ENCODE data around the gene RABEP2. TPM values are rescaled to one million over a fixed set of nuclear protein-coding genes. Genes with fewer than 3 reads are reported as not detected.
A peak's percentile ranks its signal among the peaks of the same experiment; 100 is the strongest.
"Not testable (repeated sequence)": the region's sequence is repeated elsewhere in the genome, so short reads cannot be mapped to it uniquely, and the experiment has no call there.

The RABEP2 gene
- total RNA-seq, 1 donor from 2014 or later, result 17.7 TPM

DNA sequence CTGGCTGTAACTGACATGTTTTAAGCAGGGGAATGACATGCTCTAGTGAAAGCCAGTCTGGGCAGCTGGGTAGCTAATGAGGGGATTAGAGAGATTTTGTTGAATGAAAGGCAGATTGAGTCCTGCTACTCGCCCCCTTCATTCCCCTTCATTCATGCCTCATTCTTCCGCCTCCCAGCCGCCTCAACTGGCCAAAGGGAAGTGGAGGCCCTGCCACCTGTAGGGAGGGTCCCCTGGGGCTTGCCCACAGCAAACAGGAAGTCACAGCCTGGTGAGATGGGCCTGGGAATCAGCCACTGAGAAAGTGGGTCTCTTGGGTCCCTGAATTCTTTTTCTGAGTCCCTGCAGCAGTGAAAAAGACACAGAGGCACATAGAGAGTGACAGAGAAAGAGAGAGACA is 5.6 kb upstream of the RABEP2 start:
- Histone ChIP-seq H3K4me3 (no peak overlapping the region), H3K9me3 (replicated peaks) (no peaks in the 10 kb centered on the region), H3K27ac (replicated peaks) (no peak overlapping the region), H3K36me3 (no peaks in the 10 kb centered on the region), H3K27me3 (ENCODE audit: low read depth) (no peaks in the 10 kb centered on the region), H3K4me1 (no peaks in the 10 kb centered on the region)
- no peak for DNase-seq
- TF ChIP-seq, protein P1, sequence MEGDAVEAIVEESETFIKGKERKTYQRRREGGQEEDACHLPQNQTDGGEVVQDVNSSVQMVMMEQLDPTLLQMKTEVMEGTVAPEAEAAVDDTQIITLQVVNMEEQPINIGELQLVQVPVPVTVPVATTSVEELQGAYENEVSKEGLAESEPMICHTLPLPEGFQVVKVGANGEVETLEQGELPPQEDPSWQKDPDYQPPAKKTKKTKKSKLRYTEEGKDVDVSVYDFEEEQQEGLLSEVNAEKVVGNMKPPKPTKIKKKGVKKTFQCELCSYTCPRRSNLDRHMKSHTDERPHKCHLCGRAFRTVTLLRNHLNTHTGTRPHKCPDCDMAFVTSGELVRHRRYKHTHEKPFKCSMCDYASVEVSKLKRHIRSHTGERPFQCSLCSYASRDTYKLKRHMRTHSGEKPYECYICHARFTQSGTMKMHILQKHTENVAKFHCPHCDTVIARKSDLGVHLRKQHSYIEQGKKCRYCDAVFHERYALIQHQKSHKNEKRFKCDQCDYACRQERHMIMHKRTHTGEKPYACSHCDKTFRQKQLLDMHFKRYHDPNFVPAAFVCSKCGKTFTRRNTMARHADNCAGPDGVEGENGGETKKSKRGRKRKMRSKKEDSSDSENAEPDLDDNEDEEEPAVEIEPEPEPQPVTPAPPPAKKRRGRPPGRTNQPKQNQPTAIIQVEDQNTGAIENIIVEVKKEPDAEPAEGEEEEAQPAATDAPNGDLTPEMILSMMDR (IDR thresholded peaks at IDR 0.05; ENCODE audit: borderline replicate concordance), result no peak
- intact Hi-C loops (cut with micrococcal nuclease), result no loop called here

DNA sequence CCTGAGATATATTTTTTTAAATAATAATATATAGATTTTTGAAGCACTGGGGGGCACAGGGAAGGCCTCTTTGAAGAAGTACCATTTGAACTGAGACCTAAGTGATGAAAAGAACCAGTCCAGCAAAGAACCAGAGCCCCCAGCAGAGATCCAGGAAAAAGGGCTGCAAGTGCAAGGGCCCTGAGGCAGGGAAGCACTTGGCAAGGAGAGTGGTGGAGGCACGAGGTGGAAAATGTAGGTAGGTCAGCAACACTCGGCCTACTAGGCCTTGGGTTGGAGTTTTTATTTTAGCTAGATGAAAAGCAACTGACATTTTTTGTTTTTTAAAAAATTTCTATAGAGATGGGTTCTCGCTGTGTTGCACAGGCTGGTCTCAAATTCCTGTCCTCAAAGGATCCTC is 5.2 kb upstream of the RABEP2 start:
- Histone ChIP-seq H3K4me1 (peaks cover 3% of the 10 kb centered on the region), H3K27me3 (ENCODE audit: low read depth) (no peaks in the 10 kb centered on the region), H3K36me3 (no peaks in the 10 kb centered on the region), H3K4me3 (no peak overlapping the region), H3K27ac (replicated peaks) (no peak overlapping the region), H3K9me3 (replicated peaks) (no peaks in the 10 kb centered on the region)
- intact Hi-C loops (cut with micrococcal nuclease), result no loop called here
- DNase-seq, result no peak
- TF ChIP-seq, protein P1 (IDR thresholded peaks at IDR 0.05; ENCODE audit: borderline replicate concordance), result no peak

DNA sequence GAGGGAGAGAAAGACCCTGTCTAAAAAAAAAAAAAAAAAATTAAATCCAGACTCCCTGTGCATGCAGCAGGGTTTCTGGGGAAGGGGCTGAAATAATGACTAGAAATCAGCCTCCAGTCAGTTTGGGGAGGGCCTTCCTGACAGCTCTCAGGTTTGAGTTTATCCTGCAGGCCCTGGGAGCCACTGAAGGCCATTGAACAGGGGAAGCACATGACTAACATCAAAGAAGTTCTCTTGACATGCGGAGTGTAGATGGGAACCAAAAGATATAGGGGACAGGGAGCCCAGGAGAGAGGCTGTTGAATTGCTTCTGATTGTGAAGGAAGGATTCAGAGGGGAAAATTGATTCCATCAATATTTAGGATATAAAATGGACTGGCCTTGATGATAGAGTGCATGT is 2.8 kb upstream of the RABEP2 start:
- TF ChIP-seq, protein P1 (IDR thresholded peaks at IDR 0.05; ENCODE audit: borderline replicate concordance), result no peak
- no peaks in the 10 kb centered on the region for H3K27me3 ChIP-seq (ENCODE audit: low read depth)
- peaks cover 17% of the 10 kb centered on the region for H3K4me1 ChIP-seq
- intact Hi-C loops (cut with micrococcal nuclease), result no loop called here
- no peaks in the 10 kb centered on the region for H3K9me3 ChIP-seq (replicated peaks)
- no peak for DNase-seq
- H3K36me3 ChIP-seq, result peaks cover 6% of the 10 kb centered on the region
- no peak overlapping the region for H3K4me3 ChIP-seq
- no peak overlapping the region for H3K27ac ChIP-seq (replicated peaks)

DNA sequence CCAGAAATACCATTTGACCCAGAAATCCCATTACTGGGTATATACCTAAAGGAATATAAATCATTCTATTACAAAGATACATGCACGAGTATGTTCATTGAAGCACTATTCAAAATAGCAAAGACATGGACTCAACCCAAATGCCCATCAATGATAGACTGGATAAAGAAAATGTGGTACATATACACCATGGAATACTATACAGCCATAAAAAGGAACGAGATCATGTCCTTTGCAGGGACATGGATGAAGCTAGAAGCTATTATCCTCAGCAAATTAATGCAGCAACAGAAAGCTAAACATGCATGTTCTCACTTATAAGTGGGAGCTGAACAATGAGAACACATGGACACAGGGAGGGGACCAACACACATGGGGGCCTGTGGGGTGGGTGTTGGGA is 1.2 kb upstream of the RABEP2 start:
- intact Hi-C loops (cut with micrococcal nuclease); DNase-seq; H3K9me3 ChIP-seq (replicated peaks); H3K27me3 ChIP-seq (ENCODE audit: low read depth); H3K36me3 ChIP-seq: not testable (repeated sequence)
- Histone ChIP-seq H3K4me3 (peak overlapping the region; percentile 88), H3K27ac (replicated peaks) (peak overlapping the region; percentile 99), H3K4me1 (peaks cover 17% of the 10 kb centered on the region)

DNA sequence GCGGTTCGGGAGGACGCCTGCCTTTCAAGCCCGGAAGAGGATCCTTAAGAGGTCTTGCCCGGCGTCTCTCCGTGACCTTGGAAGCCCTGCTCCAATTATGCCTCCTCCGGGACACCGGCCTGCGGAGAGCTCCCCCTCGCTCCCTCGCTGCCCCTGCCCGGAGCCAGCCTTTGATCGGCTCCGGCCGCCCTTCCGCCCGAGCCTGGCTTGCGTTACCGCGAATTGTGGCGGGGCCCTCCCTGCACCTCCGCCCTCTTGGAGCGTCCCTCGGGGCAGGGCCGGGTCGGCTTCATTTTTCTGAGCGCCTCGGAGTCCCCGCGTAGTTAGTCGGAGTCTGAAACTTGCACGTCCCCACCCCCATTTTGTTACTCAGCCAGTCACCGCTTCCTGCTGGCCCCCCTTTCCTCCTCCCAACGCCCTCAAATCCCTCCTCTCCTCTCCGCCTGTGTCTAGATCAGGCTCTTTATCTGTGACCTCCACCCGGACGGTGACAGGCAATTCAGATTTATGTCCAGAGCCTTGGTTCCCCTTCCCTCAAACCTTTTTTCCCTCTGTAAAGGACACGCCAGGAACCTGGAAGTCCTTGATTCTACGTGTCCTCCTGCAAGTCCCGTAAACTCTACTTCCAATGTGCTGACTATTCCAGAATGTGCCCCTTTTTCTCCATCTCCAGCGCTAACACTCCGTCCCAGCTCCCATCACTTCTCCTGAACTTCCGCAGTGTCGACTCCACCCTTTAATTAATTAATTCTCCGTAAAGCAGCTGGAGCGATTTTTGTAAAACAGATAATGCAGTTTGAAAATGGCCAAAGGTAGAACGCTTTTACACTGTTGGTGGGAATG is 569 bp upstream of the RABEP2 start:
- peak overlapping the region; percentile 88 for H3K4me3 ChIP-seq
- H3K9me3 ChIP-seq (replicated peaks), result no peaks in the 10 kb centered on the region
- TF ChIP-seq, protein P1 (IDR thresholded peaks at IDR 0.05; ENCODE audit: borderline replicate concordance), result peak; percentile 13
- H3K36me3 ChIP-seq, result peaks cover 15% of the 10 kb centered on the region
- no peaks in the 10 kb centered on the region for H3K27me3 ChIP-seq (ENCODE audit: low read depth)
- H3K4me1 ChIP-seq, result peaks cover 17% of the 10 kb centered on the region
- peak overlapping the region; percentile 99 for H3K27ac ChIP-seq (replicated peaks)
- intact Hi-C loops (cut with micrococcal nuclease), result no loop called here
- DNase-seq, result peak; percentile 87

DNA sequence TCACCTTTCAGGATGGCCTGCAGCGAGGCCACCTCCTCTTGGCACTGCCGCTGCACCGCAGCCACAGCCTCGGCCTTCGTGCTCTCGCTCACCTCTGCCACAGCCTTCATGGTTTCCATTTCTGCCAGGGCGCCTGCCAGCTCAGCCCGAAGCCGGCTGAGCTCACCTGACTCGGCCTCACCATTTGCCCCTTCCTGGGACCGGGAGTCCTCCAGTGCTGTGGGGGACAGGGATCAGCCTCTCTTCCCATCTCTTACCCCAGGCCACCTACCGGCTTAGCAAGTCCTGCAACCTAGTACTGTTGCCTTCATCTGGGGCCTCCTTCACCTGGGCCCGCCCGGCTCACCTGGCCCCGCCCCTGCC is 658 bp downstream of the RABEP2 start:
- H3K9me3 ChIP-seq (replicated peaks), result no peaks in the 10 kb centered on the region
- peaks cover 17% of the 10 kb centered on the region for H3K4me1 ChIP-seq
- peak overlapping the region; percentile 99 for H3K27ac ChIP-seq (replicated peaks)
- intact Hi-C loops (cut with micrococcal nuclease), result no loop called here
- no peaks in the 10 kb centered on the region for H3K27me3 ChIP-seq (ENCODE audit: low read depth)
- H3K4me3 ChIP-seq, result peak overlapping the region; percentile 88
- H3K36me3 ChIP-seq, result peaks cover 25% of the 10 kb centered on the region
- no peak for DNase-seq
- TF ChIP-seq, protein P1 (IDR thresholded peaks at IDR 0.05; ENCODE audit: borderline replicate concordance), result no peak
